Cortex of kidney (tissue), 1 donor: ENCODE data around the gene PRR22.

ENCODE experiments used
- DNase-seq: peaks from one replicate; lab custom pipeline; 2025; lab: John Stamatoyannopoulos, UW

Gene PRR22

GRCh38 chr19:5814123-5814851 is 29.7 kb upstream of the PRR22 start:
- DNase-seq = no peak

- DNase-seq = no peak
Measured at GRCh38 chr19:5811117-5811516, 26.6 kb upstream of the PRR22 start.

- no peak for DNase-seq
Measured at GRCh38 chr19:5809469-5809868, 24.9 kb upstream of the PRR22 start.

- no peak for DNase-seq
Measured at GRCh38 chr19:5809053-5809452, 24.5 kb upstream of the PRR22 start.

- DNase-seq = no peak
Measured at GRCh38 chr19:5808120-5808816, 23.7 kb upstream of the PRR22 start.

- no peak for DNase-seq
Measured at GRCh38 chr19:5806905-5807304, 22.4 kb upstream of the PRR22 start.

- DNase-seq = no peak
Measured at GRCh38 chr19:5806133-5806489, 21.6 kb upstream of the PRR22 start.

GRCh38 chr19:5805462-5806132 is 21.1 kb upstream of the PRR22 start:
- no peak for DNase-seq

GRCh38 chr19:5804516-5805461 is 20.2 kb upstream of the PRR22 start, which contains the start of gene NRTN:
TSS of gene NRTN (plus strand) at chr19:5805067. CDS start at chr19:5824166, 19,099 bp downstream.
- DNase-seq = no peak

GRCh38 chr19:5803752-5804515 is 19.4 kb upstream of the PRR22 start:
- no peak for DNase-seq

GRCh38 chr19:5803441-5803751 is 18.9 kb upstream of the PRR22 start:
- DNase-seq = no peak

- no peak for DNase-seq
Measured at GRCh38 chr19:5801796-5802619, 17.5 kb upstream of the PRR22 start.

- DNase-seq = no peak
Measured at GRCh38 chr19:5800361-5801270, 16.1 kb upstream of the PRR22 start.

GRCh38 chr19:5799247-5800241 is 15.0 kb upstream of the PRR22 start:
- DNase-seq = no peak

GRCh38 chr19:5798244-5798643 is 13.7 kb upstream of the PRR22 start:
- no peak for DNase-seq

- DNase-seq = no peak
Measured at GRCh38 chr19:5795382-5795919, 10.9 kb upstream of the PRR22 start.

- DNase-seq = no peak
Measured at GRCh38 chr19:5793188-5793587, 8.6 kb upstream of the PRR22 start.

- no peak for DNase-seq
Measured at GRCh38 chr19:5792224-5792623, 7.7 kb upstream of the PRR22 start.
